ENCODE data around the gene ANKRD40.

- TF ChIP-seq, protein P1, sequence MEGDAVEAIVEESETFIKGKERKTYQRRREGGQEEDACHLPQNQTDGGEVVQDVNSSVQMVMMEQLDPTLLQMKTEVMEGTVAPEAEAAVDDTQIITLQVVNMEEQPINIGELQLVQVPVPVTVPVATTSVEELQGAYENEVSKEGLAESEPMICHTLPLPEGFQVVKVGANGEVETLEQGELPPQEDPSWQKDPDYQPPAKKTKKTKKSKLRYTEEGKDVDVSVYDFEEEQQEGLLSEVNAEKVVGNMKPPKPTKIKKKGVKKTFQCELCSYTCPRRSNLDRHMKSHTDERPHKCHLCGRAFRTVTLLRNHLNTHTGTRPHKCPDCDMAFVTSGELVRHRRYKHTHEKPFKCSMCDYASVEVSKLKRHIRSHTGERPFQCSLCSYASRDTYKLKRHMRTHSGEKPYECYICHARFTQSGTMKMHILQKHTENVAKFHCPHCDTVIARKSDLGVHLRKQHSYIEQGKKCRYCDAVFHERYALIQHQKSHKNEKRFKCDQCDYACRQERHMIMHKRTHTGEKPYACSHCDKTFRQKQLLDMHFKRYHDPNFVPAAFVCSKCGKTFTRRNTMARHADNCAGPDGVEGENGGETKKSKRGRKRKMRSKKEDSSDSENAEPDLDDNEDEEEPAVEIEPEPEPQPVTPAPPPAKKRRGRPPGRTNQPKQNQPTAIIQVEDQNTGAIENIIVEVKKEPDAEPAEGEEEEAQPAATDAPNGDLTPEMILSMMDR (IDR thresholded peaks at IDR 0.05): no peak
- no peak for TF ChIP-seq POLR2A (IDR thresholded peaks at IDR 0.05)
Observed at GRCh38 chr17:50737118-50737698, 29.5 kb upstream of the ANKRD40 start.
